Tibial nerve (tissue), 3 donors: ENCODE results near the gene RBM19.

Experiments
- CTCF ChIP-seq, 5 experiments: fragments of 200-600 bp in 3 of 5; fragments of 450-650 bp in 2 of 5; sonication (generic) in 3 of 5; IDR thresholded peaks; one replicate each; pipeline ENCODE4 v1.5.1; 2016 to 2019; ENCODE audit warnings: antibody characterized with exemption in 5 of 5, mild to moderate bottlenecking in 3 of 5, moderate library complexity in 2 of 5
- POLR2A ChIP-seq, 2 donors: fragments of 450-650 bp; IDR thresholded peaks; one replicate each; pipeline ENCODE4 v1.6.1; 2017; ENCODE audit warnings: antibody characterized with exemption in 2 of 2, mild to moderate bottlenecking in 2 of 2, moderate library complexity in 2 of 2

- TF ChIP-seq CTCF (IDR thresholded peaks at IDR 0.05) = no peak
- TF ChIP-seq POLR2A (IDR thresholded peaks at IDR 0.05) = no peak
Measured at GRCh38 chr12:113905829-113906228, 60.3 kb downstream of the RBM19 start.
